DOHH2 (cell line): Measurements from ENCODE around the gene TMPRSS4.

ENCODE experiments used
- H3F3A ChIP-seq: fragments of 200-600 bp; sonication (generic), shearing (Covaris generic); 2 replicates; pipeline ENCODE4 v1.6.0; 2016; ENCODE audit warnings: antibody characterized with exemption, mild to moderate bottlenecking; ENCODE audit not compliant: control insufficient read depth, insufficient read depth
- H3K27ac ChIP-seq: fragments of 200-600 bp; sonication (generic); 2 replicates; pipeline ENCODE4 v1.5.1; 2014; ENCODE audit warnings: low read depth, mild to moderate bottlenecking, low read length, moderate library complexity
- H3K27me3 ChIP-seq: fragments of 200-600 bp; sonication (generic); 2 replicates; pipeline ENCODE4 v1.6.1; 2014; ENCODE audit warnings: mild to moderate bottlenecking, low read length, mixed read lengths; ENCODE audit not compliant: control insufficient read depth
- H3K36me3 ChIP-seq: fragments of 200-600 bp; sonication (generic); 2 replicates; pipeline ENCODE4 v1.6.1; 2014; ENCODE audit warnings: mild to moderate bottlenecking, low read length, moderate library complexity, mixed read lengths; ENCODE audit not compliant: control insufficient read depth
- H3K4me1 ChIP-seq: fragments of 200-600 bp; sonication (generic); 2 replicates; pipeline ENCODE4 v1.6.1; 2014; ENCODE audit warnings: mild to moderate bottlenecking, low read length, mixed read lengths; ENCODE audit not compliant: control insufficient read depth
- H3K4me2 ChIP-seq: fragments of 200-600 bp; sonication (generic); 2 replicates; pipeline ENCODE4 v1.6.0; 2014; ENCODE audit warnings: mild to moderate bottlenecking, low read length, moderate library complexity
- H3K4me3 ChIP-seq: fragments of 200-600 bp; sonication (generic); 2 replicates; pipeline ENCODE4 v1.5.1; 2014; ENCODE audit warnings: mild to moderate bottlenecking, low read length, mixed read lengths
- H3K79me2 ChIP-seq: fragments of 200-600 bp; sonication (generic); 2 replicates; pipeline ENCODE4 v1.6.1; 2014; ENCODE audit warnings: mild to moderate bottlenecking, low read length, mixed read lengths; ENCODE audit not compliant: control insufficient read depth
- H3K9me2 ChIP-seq: fragments of 200-600 bp; sonication (generic); replicated peaks from 2 replicates; pipeline ENCODE4 v1.6.1; 2014; ENCODE audit warnings: mild to moderate bottlenecking, low read length, mixed read lengths; ENCODE audit not compliant: control insufficient read depth
- H3K9me3 ChIP-seq: fragments of 200-600 bp; sonication (generic); 2 replicates; pipeline ENCODE4 v1.6.1; 2014; ENCODE audit warnings: antibody characterized with exemption, low read length, mixed read lengths; ENCODE audit not compliant: control insufficient read depth, insufficient read depth
- H4K20me1 ChIP-seq: fragments of 200-600 bp; sonication (generic); 2 replicates; pipeline ENCODE4 v1.6.0; 2014; ENCODE audit warnings: low read depth, mild to moderate bottlenecking, antibody characterized with exemption, low read length, moderate library complexity; ENCODE audit not compliant: control insufficient read depth, insufficient read depth
- EZH2phosphoT487 ChIP-seq: fragments of 200-600 bp; sonication (generic); IDR thresholded peaks from 2 replicates; pipeline ENCODE4 v1.6.1; 2017; ENCODE audit warnings: borderline replicate concordance, mild to moderate bottlenecking, antibody characterized with exemption, low read length, moderate library complexity, mixed read lengths
- TF ChIP-seq, protein P1 (sequence below): fragments of 200-600 bp; sonication (generic); IDR thresholded peaks from one replicate; pipeline ENCODE4 v1.5.1; 2014; ENCODE audit warnings: antibody characterized with exemption, mild to moderate bottlenecking, low read depth, low read length; ENCODE audit not compliant: poor library complexity, severe bottlenecking

TMPRSS4 gene

GRCh38 chr11:118136341-118136740 is 59.5 kb downstream of the TMPRSS4 start:
- no peaks in the 10 kb centered on the region for H3K4me1 ChIP-seq
- H3K9me2 ChIP-seq, result no peaks in the 10 kb centered on the region
- no peaks in the 10 kb centered on the region for H3F3A ChIP-seq
- no peak overlapping the region for H3K4me2 ChIP-seq
- H3K36me3 ChIP-seq, result no peaks in the 10 kb centered on the region
- H3K79me2 ChIP-seq, result no peaks in the 10 kb centered on the region
- H3K27ac ChIP-seq, result no peak overlapping the region
- H3K27me3 ChIP-seq, result peaks cover 39% of the 10 kb centered on the region
- H3K9me3 ChIP-seq, result no peaks in the 10 kb centered on the region
- H4K20me1 ChIP-seq, result no peaks in the 10 kb centered on the region
- H3K4me3 ChIP-seq, result no peak overlapping the region
- TF ChIP-seq, protein P1, sequence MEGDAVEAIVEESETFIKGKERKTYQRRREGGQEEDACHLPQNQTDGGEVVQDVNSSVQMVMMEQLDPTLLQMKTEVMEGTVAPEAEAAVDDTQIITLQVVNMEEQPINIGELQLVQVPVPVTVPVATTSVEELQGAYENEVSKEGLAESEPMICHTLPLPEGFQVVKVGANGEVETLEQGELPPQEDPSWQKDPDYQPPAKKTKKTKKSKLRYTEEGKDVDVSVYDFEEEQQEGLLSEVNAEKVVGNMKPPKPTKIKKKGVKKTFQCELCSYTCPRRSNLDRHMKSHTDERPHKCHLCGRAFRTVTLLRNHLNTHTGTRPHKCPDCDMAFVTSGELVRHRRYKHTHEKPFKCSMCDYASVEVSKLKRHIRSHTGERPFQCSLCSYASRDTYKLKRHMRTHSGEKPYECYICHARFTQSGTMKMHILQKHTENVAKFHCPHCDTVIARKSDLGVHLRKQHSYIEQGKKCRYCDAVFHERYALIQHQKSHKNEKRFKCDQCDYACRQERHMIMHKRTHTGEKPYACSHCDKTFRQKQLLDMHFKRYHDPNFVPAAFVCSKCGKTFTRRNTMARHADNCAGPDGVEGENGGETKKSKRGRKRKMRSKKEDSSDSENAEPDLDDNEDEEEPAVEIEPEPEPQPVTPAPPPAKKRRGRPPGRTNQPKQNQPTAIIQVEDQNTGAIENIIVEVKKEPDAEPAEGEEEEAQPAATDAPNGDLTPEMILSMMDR, result no peak
- TF ChIP-seq EZH2phosphoT487, result no peak

DNA sequence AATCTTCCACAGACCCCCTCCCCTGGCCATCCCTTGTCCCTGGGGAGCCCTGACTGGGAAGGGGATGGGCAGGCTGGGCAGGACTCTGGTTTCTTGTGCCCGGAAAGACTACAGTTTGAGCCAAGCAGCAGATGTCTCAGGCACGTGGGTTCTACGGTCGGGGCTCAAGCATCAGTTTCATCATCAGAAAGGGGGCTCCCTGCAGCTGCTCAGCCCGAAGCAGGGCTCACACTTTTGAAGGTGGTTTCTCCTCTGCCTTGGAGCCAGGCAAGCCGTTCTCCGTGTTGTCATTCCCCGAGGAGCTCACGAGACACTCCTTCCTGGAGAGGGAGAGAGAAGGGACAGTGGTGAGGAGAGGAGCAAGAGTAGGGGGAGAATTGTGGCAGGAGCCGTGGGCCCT is 59.9 kb downstream of the TMPRSS4 start:
- H3K4me2 ChIP-seq, result no peak overlapping the region
- H3K79me2 ChIP-seq, result no peaks in the 10 kb centered on the region
- no peaks in the 10 kb centered on the region for H3K9me3 ChIP-seq
- H3K36me3 ChIP-seq, result no peaks in the 10 kb centered on the region
- H3K4me3 ChIP-seq, result no peak overlapping the region
- no peaks in the 10 kb centered on the region for H3K9me2 ChIP-seq
- H3K27ac ChIP-seq, result no peak overlapping the region
- peaks cover 41% of the 10 kb centered on the region for H3K27me3 ChIP-seq
- H4K20me1 ChIP-seq, result no peaks in the 10 kb centered on the region
- TF ChIP-seq EZH2phosphoT487, result no peak
- TF ChIP-seq, protein P1, result no peak
- no peaks in the 10 kb centered on the region for H3K4me1 ChIP-seq
- no peaks in the 10 kb centered on the region for H3F3A ChIP-seq

DNA sequence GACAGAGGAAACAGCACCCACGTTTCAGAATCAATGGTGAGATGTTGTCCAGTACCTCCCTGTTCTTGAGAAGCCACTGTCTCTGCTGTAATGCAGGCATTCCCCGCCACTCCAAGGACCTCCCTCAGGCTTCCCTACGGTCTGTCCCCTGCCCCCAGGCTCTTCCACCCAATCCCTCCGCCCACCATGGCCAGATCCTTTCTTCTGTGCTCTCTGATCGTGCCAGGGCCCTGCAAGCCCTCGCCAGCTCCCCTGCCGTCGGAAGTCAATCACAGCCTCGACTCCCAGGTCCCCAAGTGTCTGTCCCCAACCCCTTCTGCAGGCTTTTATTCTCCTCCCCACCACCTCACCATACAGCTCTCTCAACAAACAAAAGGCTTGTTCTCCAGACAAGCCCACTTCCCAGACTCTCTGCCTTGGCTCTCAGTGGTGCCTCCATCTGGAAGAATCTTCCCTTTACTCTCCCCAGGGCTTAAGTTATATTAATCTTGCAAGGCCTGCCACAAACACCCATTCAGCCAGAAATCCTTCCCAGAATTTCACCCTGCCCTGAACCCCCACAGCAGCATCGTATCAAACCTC is 62.1 kb downstream of the TMPRSS4 start:
- Histone ChIP-seq H3K4me1 (0 out of 2 replicates have a peak, but pooled peaks cover 3% of the 10 kb centered on the region), H3K27ac (no peak overlapping the region), H3K4me2 (no peak overlapping the region), H3K4me3 (no peak overlapping the region), H3F3A (no peaks in the 10 kb centered on the region), H3K9me3 (no peaks in the 10 kb centered on the region), H3K36me3 (no peaks in the 10 kb centered on the region), H3K9me2 (no peaks in the 10 kb centered on the region), H3K79me2 (no peaks in the 10 kb centered on the region), H4K20me1 (no peaks in the 10 kb centered on the region), H3K27me3 (peaks cover 62% of the 10 kb centered on the region)
- TF ChIP-seq, protein P1, result no peak
- TF ChIP-seq EZH2phosphoT487, result no peak
